Stimulated activated CD4-positive, alpha-beta T cell treated with anti-CD3 and anti-CD28 coated beads, Interleukin-2, amount 100 ng/mL, for 48 hours (primary cell): ENCODE measurements around the gene ANKRD63.
A peak's percentile ranks its signal among the peaks of the same experiment; 100 is the strongest.

Experiments
- DNase-seq, 2 donors: peaks; one replicate each; pipeline ENCODE4 v3.0.0-alpha.2; 2020

The ANKRD63 gene, protein sequence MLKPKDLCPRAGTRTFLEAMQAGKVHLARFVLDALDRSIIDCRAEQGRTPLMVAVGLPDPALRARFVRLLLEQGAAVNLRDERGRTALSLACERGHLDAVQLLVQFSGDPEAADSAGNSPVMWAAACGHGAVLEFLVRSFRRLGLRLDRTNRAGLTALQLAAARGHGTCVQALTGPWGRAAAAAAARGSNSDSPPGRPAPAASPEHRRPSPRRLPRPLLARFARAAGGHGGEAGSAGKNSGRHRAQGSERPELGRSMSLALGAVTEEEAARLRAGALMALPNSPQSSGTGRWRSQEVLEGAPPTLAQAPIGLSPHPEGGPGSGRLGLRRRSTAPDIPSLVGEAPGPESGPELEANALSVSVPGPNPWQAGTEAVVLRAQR

DNA sequence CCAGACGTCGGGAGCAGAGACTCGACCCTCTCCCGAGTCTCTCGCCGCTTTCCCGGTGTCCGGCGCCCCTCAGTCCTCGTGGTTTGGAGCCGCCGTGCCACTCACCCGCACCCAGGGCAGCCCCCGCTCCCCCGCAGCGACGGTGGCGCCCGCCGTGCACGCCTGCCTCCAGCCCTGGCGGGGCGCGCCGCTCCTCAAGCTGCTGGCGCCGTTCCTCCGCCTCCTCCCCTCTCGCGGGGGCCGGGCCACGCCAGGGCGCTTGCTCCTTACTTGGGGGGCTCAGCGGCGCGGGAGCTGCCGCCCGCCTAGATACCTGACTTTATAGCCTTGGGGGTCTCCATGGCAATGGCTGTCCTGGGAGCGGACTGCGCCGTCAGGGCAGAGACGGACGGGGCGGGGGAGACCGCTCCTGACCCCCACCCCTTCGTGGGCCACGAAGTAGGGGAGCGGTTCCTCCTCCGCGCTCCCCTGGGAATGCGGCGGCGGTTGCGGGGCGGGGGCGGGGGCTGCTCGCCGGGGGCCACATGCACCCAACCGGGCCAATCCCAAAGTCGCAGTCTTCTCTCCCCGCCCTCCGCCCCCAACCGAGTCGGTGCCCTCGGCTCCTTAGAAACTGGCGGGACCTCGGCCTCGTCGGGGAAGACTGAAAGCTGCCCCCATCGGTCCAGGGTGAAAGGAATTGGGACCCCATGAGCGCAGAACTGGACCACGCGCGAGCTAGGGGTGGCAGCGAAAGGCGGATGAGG, at the start of gene ANKRD63:
Gene ANKRD63, minus strand, starts transcription at position 196 of the 746 bp plus-strand sequence. CDS start 478 bp downstream, outside the sequence.
- DNase-seq: peak in 1 of 2 donors; percentile 31

DNA sequence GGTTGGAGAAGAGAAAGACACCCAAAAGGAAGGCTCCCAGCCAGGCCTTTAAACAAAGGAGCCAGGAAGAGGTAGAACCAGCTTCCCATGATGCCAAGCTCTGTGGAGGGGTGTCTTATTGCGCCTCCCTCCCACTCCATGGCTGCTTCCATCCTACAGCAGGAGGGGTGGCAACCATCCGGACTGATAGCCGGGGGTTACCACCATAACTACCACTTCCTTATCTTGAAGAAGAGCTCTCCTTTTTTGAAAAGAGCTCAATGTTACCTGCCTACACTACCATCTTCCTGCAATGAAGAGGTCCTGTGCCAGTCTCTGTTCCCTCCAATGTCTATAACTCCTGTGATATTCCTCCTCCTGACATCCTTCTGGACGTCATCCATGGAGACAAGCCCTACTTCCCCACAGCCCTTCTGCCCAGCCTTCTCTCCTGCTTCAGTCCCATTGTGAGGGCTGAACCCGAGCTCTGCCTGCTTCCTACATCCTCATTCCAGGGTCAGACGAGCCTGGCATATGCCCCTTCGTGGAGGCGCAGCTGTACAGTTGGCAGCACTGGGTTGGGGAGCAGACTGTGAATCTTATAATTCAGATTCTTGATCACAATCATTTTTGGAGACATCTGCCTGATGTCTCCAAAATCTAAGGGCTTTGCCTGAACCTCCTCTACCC, 49.4 kb upstream of the ANKRD63 start:
- no peak for DNase-seq

DNA sequence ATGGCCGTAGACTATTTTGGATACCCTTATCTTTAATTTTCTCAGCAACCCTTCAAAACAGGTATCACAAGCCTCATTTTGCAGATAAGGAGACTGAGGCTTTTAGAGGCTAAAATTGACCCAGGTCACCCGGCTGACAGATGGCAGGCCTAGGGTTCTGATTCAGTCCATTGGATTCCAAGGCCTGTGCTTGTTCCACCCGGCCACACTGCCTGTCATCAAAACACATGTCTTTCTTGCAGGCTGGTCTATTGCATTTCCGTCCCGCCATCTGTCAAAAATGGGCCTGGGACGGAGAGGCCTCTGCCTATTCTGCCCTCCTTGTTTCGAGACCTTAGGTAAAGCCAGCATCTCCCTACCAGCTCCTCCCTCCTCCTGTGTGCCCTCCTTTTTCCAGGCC, 48.8 kb upstream of the ANKRD63 start:
- no peak for DNase-seq

DNA sequence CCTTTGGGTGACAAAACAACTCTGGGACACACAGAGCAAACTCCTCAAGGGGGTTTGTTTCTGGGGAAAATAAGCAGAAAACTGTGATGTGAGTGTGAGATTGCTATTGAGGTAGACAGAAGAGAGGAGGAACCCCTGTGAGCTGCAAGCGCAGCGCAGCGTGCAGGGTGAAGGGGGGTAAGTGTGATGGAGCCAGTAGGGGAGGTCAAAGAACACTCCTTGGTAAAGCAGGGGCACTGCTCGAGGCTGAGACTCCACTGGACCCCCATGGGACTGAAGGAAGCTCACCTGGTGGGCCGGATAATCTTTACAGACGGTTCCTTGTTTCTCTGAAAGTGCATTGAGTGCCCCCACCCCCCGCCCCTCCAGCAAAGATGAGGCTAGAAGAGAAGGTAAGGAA, 48.2 kb upstream of the ANKRD63 start:
- DNase-seq: no peak

DNA sequence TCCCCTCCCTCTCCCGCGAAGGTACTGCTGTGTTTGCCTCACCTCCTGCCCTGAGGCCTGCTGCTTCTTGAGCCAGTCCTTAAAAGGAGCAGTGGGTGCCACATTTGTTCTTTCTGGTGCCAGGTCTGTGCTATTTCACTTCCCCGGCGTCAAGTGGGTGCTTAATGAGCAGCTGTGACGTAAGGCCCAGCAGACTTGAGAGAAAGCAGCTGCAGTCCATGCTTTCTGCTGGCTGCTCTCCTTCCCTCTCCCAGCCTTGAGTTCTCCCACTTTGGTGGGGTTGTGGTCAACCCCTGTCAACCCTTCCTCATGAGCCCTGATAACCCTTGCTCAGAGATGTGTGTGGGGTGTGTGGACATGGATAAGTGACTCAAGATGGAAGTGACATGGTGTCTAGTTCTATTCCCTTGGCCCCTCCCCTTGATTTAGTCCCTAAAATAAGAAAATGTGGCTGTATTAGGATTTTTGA, 47.5 kb upstream of the ANKRD63 start:
- no peak for DNase-seq

DNA sequence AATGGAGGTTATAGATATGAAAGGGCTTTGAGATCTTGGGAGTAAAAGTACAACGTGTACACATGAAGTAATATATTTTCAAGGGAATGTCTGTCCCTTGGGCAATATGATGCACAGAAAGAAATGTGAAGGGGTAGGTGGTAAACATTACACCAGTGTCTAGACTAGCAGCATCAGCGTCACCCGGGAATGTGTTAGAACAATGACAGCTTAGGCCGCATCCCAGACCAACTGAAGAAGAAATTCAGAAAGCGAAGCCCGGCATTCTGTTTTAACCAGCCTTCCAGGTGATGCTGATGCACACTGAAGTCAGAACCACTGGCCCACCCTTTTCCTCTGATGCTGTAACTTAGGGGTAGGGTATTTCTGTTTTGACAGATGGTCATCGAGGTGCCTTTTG, 46.9 kb upstream of the ANKRD63 start:
- no peak for DNase-seq

DNA sequence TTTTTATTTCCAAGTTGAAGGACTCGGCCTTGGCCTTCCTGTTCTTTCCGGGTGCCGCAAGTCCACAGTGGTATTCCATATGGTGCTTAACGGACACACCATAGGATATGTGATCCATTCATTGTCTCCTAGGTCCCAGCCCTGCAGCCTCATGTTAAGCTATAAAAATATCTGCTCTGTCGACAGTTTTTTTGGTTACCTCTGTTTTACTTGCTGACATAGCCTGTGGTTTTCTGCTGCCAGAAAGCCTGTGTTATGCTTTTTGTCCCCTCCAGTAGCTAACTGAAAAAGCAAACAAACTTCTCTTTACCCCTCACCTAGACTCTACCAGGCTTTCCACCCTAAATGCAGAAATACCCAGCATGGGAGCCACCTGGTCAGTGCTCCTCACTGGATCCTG, 45.9 kb upstream of the ANKRD63 start:
- DNase-seq: no peak

DNA sequence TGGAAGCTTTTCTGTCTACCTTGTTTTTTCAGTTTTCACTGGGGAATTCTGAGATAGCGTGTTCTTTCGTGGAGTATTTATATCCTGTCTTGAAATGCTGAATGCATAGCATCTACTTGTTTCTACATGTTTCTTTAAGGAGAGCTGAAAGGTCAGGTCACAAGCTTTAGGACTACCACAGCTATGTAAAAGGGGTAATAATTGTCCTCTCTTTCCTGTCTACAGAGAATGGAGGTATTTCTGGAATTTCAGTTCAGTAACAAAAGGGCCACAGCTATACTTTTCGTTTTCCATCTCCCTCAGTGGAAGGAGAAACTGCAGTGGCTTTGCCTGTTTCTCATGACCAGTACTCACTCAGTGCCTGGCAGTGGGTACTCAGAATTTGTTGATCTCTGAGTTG, 45.3 kb upstream of the ANKRD63 start:
- no peak for DNase-seq

DNA sequence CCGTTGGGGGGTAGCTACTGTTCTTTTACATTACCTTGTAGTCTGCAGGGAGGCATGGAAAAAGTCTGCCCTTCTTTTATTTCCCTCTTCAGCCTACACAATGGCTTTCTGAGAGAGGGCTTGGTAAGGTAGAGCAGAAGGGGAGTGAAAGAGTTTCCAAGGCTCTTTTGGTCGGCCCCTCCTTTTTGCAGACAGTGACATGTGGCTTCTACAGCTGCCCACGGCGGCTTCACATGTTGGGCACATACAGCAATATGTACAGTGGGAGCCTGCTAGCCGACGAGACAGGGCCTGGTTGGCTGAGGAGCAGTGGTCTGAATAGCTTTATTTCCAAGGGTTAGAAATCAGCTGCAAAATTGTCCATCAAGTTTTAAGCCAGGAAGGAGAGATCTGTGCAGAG, 44.6 kb upstream of the ANKRD63 start:
- no peak for DNase-seq

DNA sequence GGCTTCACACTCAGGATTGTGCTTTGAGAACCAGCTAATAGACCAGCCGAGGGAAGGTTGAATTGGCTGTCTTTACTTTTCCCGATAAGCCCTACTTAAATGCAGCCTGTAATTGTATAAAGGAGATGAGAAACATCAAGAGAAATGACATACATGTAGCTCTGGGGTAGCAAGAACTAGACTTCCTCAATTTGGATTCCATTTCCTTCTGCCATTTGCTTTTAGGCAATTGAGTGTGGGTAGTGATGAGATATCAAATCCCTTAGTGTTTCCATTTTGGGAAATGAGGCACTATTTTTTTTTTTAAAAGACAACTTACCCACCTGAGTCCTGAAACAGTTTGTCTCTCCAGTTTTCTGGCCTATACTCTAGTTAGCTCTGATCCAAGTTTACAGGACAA, 42.8 kb upstream of the ANKRD63 start:
- no peak for DNase-seq

DNA sequence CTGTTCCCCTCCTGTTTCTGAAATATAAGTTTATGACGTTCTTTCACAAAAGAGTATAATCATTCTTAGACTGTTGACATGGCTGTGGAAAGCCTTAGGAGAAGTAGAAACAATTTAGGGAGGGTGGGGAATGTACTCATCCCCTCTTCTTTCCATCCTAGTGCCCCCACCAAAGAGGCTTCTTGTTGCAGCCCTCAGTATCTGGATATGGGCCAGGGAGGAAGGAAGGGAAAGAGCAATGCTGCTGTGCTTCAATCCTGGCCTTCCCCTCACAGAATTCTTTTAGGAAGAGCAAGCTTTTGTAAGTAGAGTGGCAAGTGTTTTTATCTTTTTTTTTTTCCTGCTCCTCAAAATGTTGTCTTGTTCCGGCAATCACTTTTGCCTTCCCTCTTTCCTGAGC, 42.3 kb upstream of the ANKRD63 start:
- DNase-seq: no peak

DNA sequence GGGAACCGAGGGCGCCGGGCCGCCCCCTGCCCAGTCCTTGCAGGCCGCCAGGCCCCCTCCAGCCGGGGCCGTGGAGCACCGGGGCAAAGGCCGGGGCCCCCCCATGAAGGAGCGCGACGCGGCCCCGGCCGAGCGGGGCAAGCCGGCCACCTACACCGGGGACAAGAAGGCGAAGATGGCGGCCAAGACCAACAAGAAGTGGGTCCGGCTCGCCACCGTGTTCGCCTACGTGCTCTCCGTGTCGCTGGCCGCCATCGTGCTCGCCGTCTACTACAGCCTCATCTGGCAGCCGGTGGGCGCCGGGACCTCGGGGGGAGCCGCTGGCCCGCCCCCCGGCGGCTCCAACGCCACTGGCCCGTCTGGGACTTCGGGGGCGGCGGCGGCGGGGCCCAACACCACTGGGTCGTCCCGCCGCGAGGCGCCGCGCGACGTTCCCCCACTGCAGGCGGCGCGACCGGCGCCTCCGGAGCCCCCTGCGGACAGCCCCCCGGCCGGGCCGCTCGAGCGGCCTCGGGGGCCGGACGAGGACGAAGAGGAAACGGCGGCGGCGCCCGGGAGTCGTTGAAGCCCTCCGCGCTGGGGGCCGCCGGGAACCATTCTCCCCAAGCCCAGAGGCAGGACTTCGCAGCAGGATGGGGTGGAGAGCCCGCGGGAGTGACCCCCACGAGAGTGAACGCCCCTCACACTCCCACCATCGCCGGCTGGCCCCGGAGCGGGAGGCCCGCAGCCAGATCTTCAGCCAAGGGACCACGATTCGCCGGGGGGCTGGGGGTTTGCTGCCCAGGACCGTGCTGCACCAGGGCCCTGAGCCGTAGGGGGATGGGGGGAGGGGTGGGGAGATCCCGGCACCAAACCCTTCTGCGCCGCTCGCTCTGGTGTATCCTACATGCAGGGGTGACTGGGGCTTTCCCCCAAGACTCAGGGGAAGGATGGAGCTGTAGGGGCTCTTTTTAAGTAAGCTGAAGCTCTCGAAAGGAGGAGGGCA, 41.4 kb upstream of the ANKRD63 start:
- DNase-seq: no peak

DNA sequence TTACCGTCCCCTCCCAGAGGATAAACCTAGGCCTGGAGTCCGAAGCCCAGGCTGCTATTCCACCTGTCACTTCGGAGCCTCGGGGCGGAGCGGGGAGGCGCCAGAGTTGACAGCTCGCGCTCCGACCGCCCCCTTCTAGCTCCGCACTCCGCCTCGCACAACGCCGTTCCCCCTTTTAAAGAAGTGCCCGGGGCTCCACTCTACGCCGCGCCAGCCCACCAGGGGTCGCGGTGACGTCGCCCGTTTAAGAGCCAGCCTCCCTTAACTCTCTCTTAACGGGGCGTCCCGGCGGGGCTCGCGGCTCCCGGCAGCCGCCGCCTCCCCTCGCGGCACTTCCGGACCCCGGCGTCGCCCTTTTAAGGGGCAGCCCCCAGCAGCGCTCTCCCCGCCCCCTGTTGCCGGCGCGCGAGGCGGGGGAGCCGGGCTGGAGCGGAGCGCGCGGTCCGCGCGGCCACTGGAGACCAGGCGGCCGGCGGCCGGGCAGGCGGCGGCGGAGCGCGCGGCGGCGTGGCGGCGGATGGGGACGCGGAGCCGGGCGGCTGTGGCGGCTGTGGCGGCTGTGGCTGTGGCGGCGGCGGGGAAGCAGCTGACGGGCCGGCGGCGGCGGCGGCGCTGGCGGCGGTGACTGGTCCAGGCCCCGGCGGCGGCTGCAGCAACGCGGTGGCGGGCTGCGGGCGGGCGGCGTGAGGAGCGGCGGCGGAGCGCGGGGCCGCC, 40.5 kb upstream of the ANKRD63 start, which contains the start of gene INAFM2:
Gene INAFM2, plus strand, starts transcription at position 454 of the 714 bp plus-strand sequence. CDS start 364 bp downstream, outside the sequence.
- DNase-seq: peak; percentile 74 to 79

DNA sequence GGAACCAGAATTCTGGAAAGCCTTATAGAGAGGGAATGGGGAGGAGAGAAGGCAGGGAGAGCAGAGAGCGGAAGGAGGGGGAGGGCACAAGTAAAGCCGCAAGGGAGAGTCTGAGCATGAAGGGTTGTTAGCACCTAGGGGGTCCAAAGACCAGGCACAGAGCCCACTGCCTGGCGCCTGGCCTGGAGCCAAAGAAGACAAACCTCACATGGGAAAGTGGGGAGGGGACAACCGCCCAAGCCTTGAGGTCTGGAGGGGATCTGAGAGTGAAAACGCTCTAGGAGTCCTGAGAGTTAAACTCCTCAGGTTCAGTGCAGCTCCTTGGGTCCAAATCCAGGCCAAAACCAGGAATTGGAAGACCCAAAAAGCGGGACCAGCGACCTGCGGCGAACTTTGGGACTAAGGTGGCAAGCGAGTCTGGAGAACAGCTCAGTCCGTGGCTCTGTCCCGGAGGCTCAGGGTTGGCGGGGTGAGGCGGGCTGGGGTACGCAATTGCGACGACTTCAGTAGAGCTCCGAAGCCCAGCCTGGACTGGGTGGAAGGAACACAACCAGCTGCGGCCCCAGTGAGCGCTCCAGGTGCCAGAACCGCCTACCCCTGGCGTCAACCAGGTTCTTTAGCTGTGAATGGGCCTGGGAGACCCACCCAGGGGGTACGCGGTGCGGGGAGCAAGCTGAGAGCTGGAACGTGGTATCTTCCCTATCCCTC, 39.8 kb upstream of the ANKRD63 start:
- no peak for DNase-seq

DNA sequence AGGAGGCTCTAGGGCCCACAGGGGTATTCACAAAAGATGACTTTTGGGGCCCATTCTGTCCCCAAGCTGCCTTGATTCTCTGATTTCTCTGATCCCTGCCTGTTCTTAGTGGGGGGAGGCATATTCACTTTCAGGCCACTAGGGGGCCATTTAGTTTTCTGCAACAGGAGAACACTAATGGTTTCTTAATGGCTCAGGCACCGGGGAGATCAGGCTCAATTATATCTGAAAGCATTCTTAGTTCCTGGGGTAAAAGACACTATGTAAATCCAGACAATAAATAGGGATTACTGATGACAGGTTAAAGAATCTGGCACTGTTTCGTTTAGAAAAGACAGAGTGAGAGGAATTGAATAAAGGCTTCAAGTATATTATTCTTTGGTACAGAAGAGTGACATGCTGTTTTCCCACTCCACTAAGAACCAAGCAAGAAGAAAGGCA, 38.1 kb upstream of the ANKRD63 start:
- peak in 1 of 2 donors; percentile 37 for DNase-seq

DNA sequence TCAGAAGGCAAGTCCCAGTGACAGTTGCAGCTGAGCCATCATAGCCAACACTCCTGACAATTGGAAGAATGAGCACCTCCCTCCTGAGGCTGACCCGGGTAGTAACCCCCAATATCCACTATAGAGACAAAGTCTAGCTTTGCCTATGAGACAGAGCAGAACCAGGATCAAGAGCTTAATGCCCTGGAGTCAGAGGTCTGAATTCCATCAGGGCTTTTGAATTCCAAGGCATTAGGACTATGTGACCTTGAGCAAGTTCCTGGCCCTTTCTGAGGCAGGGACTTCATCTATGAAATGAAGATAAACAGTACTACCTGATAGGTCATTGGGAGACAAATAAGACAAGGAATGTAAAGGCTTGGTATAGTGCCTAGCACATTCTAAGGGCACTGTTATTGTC, 37.5 kb upstream of the ANKRD63 start:
- DNase-seq: no peak

DNA sequence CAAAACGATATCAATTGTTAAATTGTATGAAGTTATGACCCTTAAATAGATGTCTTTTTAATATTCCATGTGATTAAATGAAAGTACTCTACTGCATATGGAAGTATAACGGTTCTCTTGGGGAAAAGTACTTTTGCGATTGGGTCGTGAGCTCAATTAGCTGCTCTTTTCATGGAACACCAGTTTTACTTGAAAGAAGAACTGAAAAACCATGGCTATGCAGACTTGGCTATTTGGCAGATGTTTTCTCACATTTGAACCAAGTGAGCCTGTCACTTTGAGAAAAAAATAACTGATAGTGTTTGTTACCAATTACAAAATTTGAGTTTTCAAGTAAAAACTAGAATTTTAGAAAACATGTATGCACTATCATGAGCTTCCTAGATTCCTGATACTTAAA, 34.7 kb upstream of the ANKRD63 start:
- no peak for DNase-seq

DNA sequence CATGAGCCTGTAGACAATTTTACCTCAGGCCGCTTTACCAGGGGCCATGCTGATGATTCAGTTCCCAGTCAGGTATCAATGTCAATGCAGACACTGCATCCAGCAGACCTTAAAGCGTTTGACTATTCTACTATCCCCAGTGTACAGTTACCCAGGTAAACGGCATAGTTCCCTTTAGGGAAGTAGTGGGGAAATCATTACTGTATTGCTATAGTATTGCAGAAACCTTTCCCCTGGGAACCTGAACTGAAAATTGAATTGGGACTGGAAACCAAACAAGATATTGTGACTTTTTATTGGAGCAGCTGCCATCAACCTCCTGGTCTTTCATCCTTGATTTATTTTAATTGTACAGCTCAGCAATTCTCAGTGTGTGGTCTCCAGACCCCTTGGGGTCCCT, 34.1 kb upstream of the ANKRD63 start:
- no peak for DNase-seq

DNA sequence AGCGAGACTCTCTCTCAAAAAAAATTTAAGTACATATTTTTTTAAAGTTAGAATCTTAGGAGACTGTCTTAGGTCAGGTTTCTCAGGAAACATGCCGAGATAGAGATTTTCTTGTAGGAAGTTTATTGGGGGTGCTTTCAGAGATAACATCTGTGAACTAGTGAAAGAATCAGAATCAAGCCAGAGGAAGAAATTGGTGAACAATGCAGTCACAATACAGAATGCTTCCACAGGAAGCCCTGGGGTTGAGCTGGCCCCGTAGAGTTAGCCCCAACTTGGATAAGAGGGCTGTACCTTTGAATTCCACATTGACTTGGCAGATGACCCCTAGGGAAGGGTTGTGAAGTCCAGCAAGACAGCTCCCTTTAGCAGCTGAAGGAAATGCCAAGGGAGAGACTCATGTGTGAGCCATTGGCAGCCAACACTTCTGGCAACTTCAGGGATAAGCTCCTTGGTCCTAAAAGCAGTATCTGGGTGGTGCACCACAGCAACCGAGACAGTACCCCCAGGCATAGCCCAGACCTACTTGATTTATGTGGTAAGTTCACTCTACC, 31.9 kb upstream of the ANKRD63 start:
- no peak for DNase-seq
